Thyroid gland (tissue), 4 donors: ENCODE measurements around the gene TNRC6B.

Experiments
- CTCF ChIP-seq, 6 experiments: fragments of 200-600 bp in 3 of 6; fragments of 450-650 bp in 3 of 6; sonication (generic) in 3 of 6; IDR thresholded peaks; one replicate each; pipeline ENCODE4 v1.5.1; 2016 to 2019; ENCODE audit warnings: antibody characterized with exemption in 6 of 6, mild to moderate bottlenecking in 2 of 6, inconsistent platforms in 1 of 6, moderate library complexity in 1 of 6
- POLR2A ChIP-seq, 2 donors: fragments of 450-650 bp; IDR thresholded peaks; one replicate each; pipeline ENCODE4 v1.6.1; 2017; ENCODE audit warnings: antibody characterized with exemption in 2 of 2, mild to moderate bottlenecking in 2 of 2, moderate library complexity in 1 of 2

- TF ChIP-seq POLR2A (IDR thresholded peaks at IDR 0.05) (no peak), CTCF (IDR thresholded peaks at IDR 0.05) (no peak)
These were observed 54.9 kb downstream of the TNRC6B start for GRCh38 chr22:40232624-40233023.
